HG03575 (cell line): ENCODE data around the gene ASB1.

Source experiments
- ATAC-seq: cut with Tn5 transposase; IDR thresholded peaks from one replicate; pipeline ENCODE4 v1.9.1; 2021; ENCODE audit not compliant: unreplicated experiment, insufficient number of reproducible peaks, low FRiP score; ENCODE audit errors: extremely low read depth

Gene ASB1

GRCh38 chr2:238499731-238500580 is 73.2 kb downstream of the ASB1 start:
- ATAC-seq, result no peak

- ATAC-seq, result no peak
Observed at GRCh38 chr2:238501311-238501710, 74.6 kb downstream of the ASB1 start.
